ENCODE data around the gene ANO2.

The ANO2 gene

GRCh38 chr12:5588176-5588575, 356.9 kb downstream of the ANO2 start:
- H3K4me3 ChIP-seq (ENCODE audit: low read depth, low read length) = no peak overlapping the region
- TF ChIP-seq, protein P1, sequence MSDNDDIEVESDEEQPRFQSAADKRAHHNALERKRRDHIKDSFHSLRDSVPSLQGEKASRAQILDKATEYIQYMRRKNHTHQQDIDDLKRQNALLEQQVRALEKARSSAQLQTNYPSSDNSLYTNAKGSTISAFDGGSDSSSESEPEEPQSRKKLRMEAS (IDR thresholded peaks at IDR 0.05; ENCODE audit: low read depth, low read length) = no peak
- TF ChIP-seq MYC (IDR thresholded peaks at IDR 0.05; ENCODE audit: low read depth, low read length) (no peak), POLR2A (IDR thresholded peaks at IDR 0.05; ENCODE audit: extremely low read depth, insufficient read length) (no peak)
- TF ChIP-seq, protein P2, sequence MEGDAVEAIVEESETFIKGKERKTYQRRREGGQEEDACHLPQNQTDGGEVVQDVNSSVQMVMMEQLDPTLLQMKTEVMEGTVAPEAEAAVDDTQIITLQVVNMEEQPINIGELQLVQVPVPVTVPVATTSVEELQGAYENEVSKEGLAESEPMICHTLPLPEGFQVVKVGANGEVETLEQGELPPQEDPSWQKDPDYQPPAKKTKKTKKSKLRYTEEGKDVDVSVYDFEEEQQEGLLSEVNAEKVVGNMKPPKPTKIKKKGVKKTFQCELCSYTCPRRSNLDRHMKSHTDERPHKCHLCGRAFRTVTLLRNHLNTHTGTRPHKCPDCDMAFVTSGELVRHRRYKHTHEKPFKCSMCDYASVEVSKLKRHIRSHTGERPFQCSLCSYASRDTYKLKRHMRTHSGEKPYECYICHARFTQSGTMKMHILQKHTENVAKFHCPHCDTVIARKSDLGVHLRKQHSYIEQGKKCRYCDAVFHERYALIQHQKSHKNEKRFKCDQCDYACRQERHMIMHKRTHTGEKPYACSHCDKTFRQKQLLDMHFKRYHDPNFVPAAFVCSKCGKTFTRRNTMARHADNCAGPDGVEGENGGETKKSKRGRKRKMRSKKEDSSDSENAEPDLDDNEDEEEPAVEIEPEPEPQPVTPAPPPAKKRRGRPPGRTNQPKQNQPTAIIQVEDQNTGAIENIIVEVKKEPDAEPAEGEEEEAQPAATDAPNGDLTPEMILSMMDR (IDR thresholded peaks at IDR 0.05; ENCODE audit: low read depth, low read length) = no peak
- DNase-seq (ENCODE audit: low read depth) = no peak

DNA sequence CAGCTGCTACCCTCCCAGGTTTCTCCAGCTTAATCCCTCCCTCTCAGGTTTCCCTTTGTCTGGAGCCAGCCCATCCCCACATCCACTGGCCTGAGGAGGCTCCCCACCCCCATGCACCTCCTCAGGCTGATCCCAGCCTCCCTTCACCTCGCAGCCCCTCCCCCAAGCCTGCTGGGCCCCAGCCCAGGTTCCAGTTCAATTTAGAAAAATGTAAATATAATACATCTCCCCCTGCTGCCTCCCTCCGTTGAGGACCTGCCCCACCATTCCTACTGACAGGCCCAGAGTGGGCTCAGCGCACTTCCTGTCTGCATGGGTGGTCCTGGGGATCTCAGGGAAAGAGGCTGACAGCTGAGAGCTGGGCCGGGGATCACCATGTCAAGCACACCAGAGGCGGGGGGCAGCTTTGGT, 357.3 kb downstream of the ANO2 start:
- TF ChIP-seq, protein P2 (IDR thresholded peaks at IDR 0.05; ENCODE audit: low read depth, low read length) = no peak
- TF ChIP-seq MYC (IDR thresholded peaks at IDR 0.05; ENCODE audit: low read depth, low read length) (no peak), POLR2A (IDR thresholded peaks at IDR 0.05; ENCODE audit: extremely low read depth, insufficient read length) (no peak)
- TF ChIP-seq, protein P1 (IDR thresholded peaks at IDR 0.05; ENCODE audit: low read depth, low read length) = no peak
- no peak for DNase-seq (ENCODE audit: low read depth)

GRCh38 chr12:5586201-5586600, 358.9 kb downstream of the ANO2 start:
- TF ChIP-seq, protein P2 (IDR thresholded peaks at IDR 0.05; ENCODE audit: low read depth, low read length) = no peak
- no peak for TF ChIP-seq POLR2A (IDR thresholded peaks at IDR 0.05; ENCODE audit: extremely low read depth, insufficient read length)
- no peak for TF ChIP-seq MYC (IDR thresholded peaks at IDR 0.05; ENCODE audit: low read depth, low read length)
- TF ChIP-seq, protein P1 (IDR thresholded peaks at IDR 0.05; ENCODE audit: low read depth, low read length) = no peak
- H3K4me3 ChIP-seq (ENCODE audit: low read depth, low read length) = no peak overlapping the region
- no peak for DNase-seq (ENCODE audit: low read depth)

More for the DNA sequence above, 357.3 kb downstream of the ANO2 start:
- H3K4me3 ChIP-seq (ENCODE audit: low read depth, low read length) = no peak overlapping the region

- TF ChIP-seq, protein P2 (IDR thresholded peaks at IDR 0.05; ENCODE audit: low read depth, low read length) = no peak
- TF ChIP-seq, protein P1 (IDR thresholded peaks at IDR 0.05; ENCODE audit: low read depth, low read length) = no peak
- no peak for TF ChIP-seq MYC (IDR thresholded peaks at IDR 0.05; ENCODE audit: low read depth, low read length)
- TF ChIP-seq POLR2A (IDR thresholded peaks at IDR 0.05; ENCODE audit: extremely low read depth, insufficient read length) = no peak
- no peak overlapping the region for H3K4me3 ChIP-seq (ENCODE audit: low read depth, low read length)
- DNase-seq (ENCODE audit: low read depth) = no peak
Measured at GRCh38 chr12:5585178-5585577, 359.9 kb downstream of the ANO2 start.

DNA sequence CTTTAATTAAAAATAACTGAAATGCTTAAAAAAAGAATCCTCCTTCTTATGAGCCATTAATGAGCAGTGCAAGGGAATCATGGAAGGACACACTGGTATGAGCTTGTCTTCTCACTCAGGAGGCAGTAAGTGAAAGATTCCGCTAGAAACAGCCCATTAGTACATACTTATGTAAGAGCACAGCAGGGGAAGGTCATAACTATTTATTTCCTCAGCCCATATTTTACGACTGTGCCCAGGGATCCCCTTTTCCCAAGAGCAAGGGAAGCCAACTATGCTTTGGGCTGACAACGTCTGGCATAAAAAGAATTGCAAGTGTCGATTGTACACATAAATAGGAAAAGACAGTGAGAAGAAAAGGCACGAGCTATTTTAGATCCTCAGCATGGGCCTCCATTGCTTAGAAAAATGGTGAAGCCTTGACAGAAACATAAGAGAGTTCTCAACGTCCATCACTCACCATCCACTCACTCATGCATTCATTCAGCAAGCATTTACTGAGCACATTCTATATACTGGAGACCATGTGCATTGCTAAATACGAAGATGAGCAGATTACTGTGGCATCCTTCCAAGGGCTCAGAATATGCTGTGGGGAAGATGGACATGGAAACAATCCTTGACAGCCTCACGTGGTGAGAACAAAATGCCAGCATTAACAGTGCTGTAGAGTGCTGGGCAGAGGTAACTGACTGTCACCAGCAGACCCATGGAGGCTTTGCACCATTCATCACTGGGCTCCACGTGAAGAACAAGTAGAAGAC, 360.5 kb downstream of the ANO2 start:
- TF ChIP-seq, protein P2 (IDR thresholded peaks at IDR 0.05; ENCODE audit: low read depth, low read length) = no peak
- TF ChIP-seq POLR2A (IDR thresholded peaks at IDR 0.05; ENCODE audit: extremely low read depth, insufficient read length) = no peak
- TF ChIP-seq, protein P1 (IDR thresholded peaks at IDR 0.05; ENCODE audit: low read depth, low read length) = no peak
- TF ChIP-seq MYC (IDR thresholded peaks at IDR 0.05; ENCODE audit: low read depth, low read length) = no peak
- H3K4me3 ChIP-seq (ENCODE audit: low read depth, low read length) = no peak overlapping the region
- no peak for DNase-seq (ENCODE audit: low read depth)

All from NB4 (cell line).